ENCODE data around the gene UFD1.

UFD1 gene, protein sequence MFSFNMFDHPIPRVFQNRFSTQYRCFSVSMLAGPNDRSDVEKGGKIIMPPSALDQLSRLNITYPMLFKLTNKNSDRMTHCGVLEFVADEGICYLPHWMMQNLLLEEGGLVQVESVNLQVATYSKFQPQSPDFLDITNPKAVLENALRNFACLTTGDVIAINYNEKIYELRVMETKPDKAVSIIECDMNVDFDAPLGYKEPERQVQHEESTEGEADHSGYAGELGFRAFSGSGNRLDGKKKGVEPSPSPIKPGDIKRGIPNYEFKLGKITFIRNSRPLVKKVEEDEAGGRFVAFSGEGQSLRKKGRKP

DNA sequence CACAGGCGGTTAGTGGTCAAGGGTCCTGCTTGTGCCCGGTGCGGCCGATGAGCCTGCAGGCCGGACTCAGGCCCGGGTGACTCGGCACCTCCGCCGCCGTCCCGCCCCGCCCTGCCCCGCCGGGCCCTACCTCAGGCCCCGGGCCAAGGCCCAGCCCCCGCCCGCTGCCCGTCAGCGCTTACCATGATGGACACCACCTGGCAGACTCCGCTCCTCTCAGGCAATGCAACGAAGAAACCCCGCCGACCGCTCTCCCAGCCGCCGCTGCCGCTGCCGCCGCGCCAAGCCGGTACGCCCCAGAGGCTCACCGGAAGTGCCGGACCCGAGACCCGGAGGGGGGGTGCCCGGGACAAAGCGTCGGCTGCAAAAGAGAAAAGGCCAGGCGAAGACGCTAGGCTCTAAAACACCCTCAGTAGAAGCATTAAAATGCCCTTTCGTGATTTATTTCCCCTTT lies at the start of gene UFD1:
Gene UFD1, minus strand, starts transcription at position 293 of the 454 bp plus-strand sequence. Its CDS starts 108 bp downstream, at position 185.
- TF ChIP-seq EZH2 (IDR thresholded peaks at IDR 0.05) (no peak), FOXP2 (optimal IDR thresholded peaks at IDR 0.05; ENCODE audit: control extremely low read depth, extremely low read length, insufficient read depth) (no peak), POLR2AphosphoS5 (IDR thresholded peaks at IDR 0.05; ENCODE audit: borderline replicate concordance, low read depth, low read length) (peak; percentile 58; the same call in 1 of the 2 replicates)
- H3K9me3 ChIP-seq (ENCODE audit: low read depth, low read length): no peaks in the 10 kb centered on the region
- H3K4me3 ChIP-seq: peak within 1 kb of the TSS; percentile 96
- peaks cover 31% of the 10 kb centered on the region for H3K36me3 ChIP-seq (ENCODE audit: insufficient read depth, low read length)
- H3K27ac ChIP-seq: peak within 1 kb of the TSS; percentile 99
- DNase-seq (ENCODE audit: low read depth, low spot score): no peak
- H3K9ac ChIP-seq (ENCODE audit: insufficient read length): peak within 1 kb of the TSS; percentile 99

- no peaks in the 10 kb centered on the region for H3K9me3 ChIP-seq (ENCODE audit: low read depth, low read length)
- TF ChIP-seq FOXP2 (optimal IDR thresholded peaks at IDR 0.05; ENCODE audit: control extremely low read depth, extremely low read length, insufficient read depth) (no peak), POLR2AphosphoS5 (IDR thresholded peaks at IDR 0.05; ENCODE audit: borderline replicate concordance, low read depth, low read length) (no peak), EZH2 (IDR thresholded peaks at IDR 0.05) (no peak)
- DNase-seq (ENCODE audit: low read depth, low spot score): no peak
- H3K36me3 ChIP-seq (ENCODE audit: insufficient read depth, low read length): no peaks in the 10 kb centered on the region
- no peak overlapping the region for H3K27ac ChIP-seq
- H3K9ac ChIP-seq (ENCODE audit: insufficient read length): no peak overlapping the region
- no peak overlapping the region for H3K4me3 ChIP-seq
These were observed 48.9 kb upstream of the UFD1 start for GRCh38 chr22:19527861-19528417.

DNA sequence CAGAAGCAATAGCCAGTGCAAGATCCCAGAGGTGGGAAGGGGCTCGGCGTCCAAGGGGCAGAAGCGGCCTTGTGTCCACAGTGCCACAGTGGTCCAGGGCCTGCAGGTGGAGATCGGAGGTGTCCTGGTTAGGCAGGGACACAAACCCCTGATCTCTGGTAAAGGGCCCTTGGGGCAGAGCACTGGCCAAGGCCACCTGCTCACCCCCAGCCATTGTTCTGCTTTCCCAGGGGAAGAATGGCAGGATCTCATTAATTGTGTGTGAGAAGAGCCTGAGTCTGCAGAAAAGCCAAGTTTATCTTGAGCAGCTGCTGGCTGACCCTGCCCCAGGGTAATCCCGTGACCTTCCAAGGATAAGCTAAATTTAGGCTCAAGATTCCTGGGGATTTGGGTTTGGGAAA lies 48.3 kb upstream of the UFD1 start:
- Histone ChIP-seq H3K9ac (ENCODE audit: insufficient read length) (no peak overlapping the region), H3K9me3 (ENCODE audit: low read depth, low read length) (no peaks in the 10 kb centered on the region), H3K4me3 (no peak overlapping the region), H3K36me3 (ENCODE audit: insufficient read depth, low read length) (no peaks in the 10 kb centered on the region), H3K27ac (no peak overlapping the region)
- TF ChIP-seq FOXP2 (optimal IDR thresholded peaks at IDR 0.05; ENCODE audit: control extremely low read depth, extremely low read length, insufficient read depth) (no peak), EZH2 (IDR thresholded peaks at IDR 0.05) (no peak), POLR2AphosphoS5 (IDR thresholded peaks at IDR 0.05; ENCODE audit: borderline replicate concordance, low read depth, low read length) (no peak)
- DNase-seq (ENCODE audit: low read depth, low spot score): no peak

DNA sequence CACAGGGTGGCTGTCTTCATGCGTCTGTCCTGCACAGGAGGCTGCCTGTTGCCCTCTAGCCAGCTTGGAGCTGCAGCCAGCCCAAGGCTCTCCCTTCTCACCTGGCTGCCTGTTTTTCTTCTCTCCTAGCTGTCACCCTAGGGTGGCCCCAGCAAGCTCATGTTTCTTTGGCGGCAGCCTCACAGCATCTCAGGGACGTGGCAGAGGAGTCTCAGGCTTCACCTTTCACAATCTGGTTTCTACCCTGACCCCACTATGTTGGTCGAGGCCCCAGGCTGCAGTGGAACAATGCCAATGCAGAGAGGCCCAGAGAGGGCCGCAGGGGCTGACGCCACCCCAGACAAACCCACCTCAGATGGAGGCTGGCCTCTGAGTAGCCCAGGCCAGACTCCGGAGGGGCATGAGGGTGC lies 47.7 kb upstream of the UFD1 start:
- TF ChIP-seq EZH2 (IDR thresholded peaks at IDR 0.05) (no peak), FOXP2 (optimal IDR thresholded peaks at IDR 0.05; ENCODE audit: control extremely low read depth, extremely low read length, insufficient read depth) (no peak), POLR2AphosphoS5 (IDR thresholded peaks at IDR 0.05; ENCODE audit: borderline replicate concordance, low read depth, low read length) (no peak)
- H3K9me3 ChIP-seq (ENCODE audit: low read depth, low read length): no peaks in the 10 kb centered on the region
- no peak for DNase-seq (ENCODE audit: low read depth, low spot score)
- no peak overlapping the region for H3K4me3 ChIP-seq
- no peak overlapping the region for H3K9ac ChIP-seq (ENCODE audit: insufficient read length)
- H3K36me3 ChIP-seq (ENCODE audit: insufficient read depth, low read length): no peaks in the 10 kb centered on the region
- no peak overlapping the region for H3K27ac ChIP-seq

GRCh38 chr22:19526076-19526701 lies 47.2 kb upstream of the UFD1 start:
- Histone ChIP-seq H3K27ac (no peak overlapping the region), H3K9ac (ENCODE audit: insufficient read length) (no peak overlapping the region), H3K4me3 (no peak overlapping the region), H3K9me3 (ENCODE audit: low read depth, low read length) (no peaks in the 10 kb centered on the region), H3K36me3 (ENCODE audit: insufficient read depth, low read length) (no peaks in the 10 kb centered on the region)
- DNase-seq (ENCODE audit: low read depth, low spot score): no peak
- TF ChIP-seq FOXP2 (optimal IDR thresholded peaks at IDR 0.05; ENCODE audit: control extremely low read depth, extremely low read length, insufficient read depth): no peak

- no peak overlapping the region for H3K9ac ChIP-seq (ENCODE audit: insufficient read length)
- TF ChIP-seq EZH2 (IDR thresholded peaks at IDR 0.05): no peak
- no peak for TF ChIP-seq FOXP2 (optimal IDR thresholded peaks at IDR 0.05; ENCODE audit: control extremely low read depth, extremely low read length, insufficient read depth)
- no peak for TF ChIP-seq POLR2AphosphoS5 (IDR thresholded peaks at IDR 0.05; ENCODE audit: borderline replicate concordance, low read depth, low read length)
- DNase-seq (ENCODE audit: low read depth, low spot score): no peak
These were observed 46.7 kb upstream of the UFD1 start for GRCh38 chr22:19525666-19526065.

GRCh38 chr22:19525116-19525660 lies 46.2 kb upstream of the UFD1 start:
- no peak overlapping the region for H3K27ac ChIP-seq
- H3K36me3 ChIP-seq (ENCODE audit: insufficient read depth, low read length): no peaks in the 10 kb centered on the region
- no peak for DNase-seq (ENCODE audit: low read depth, low spot score)
- no peak overlapping the region for H3K9ac ChIP-seq (ENCODE audit: insufficient read length)
- no peaks in the 10 kb centered on the region for H3K9me3 ChIP-seq (ENCODE audit: low read depth, low read length)
- no peak for TF ChIP-seq FOXP2 (optimal IDR thresholded peaks at IDR 0.05; ENCODE audit: control extremely low read depth, extremely low read length, insufficient read depth)
- no peak for TF ChIP-seq EZH2 (IDR thresholded peaks at IDR 0.05)
- TF ChIP-seq POLR2AphosphoS5 (IDR thresholded peaks at IDR 0.05; ENCODE audit: borderline replicate concordance, low read depth, low read length): no peak
- no peak overlapping the region; the same call in 1 of the 2 replicates for H3K4me3 ChIP-seq

More at GRCh38 chr22:19525666-19526065, 46.7 kb upstream of the UFD1 start:
- Histone ChIP-seq H3K27ac (no peak overlapping the region), H3K4me3 (no peak overlapping the region), H3K9me3 (ENCODE audit: low read depth, low read length) (no peaks in the 10 kb centered on the region), H3K36me3 (ENCODE audit: insufficient read depth, low read length) (no peaks in the 10 kb centered on the region)
